ENCODE results near the gene SNRNP35. TPM values are rescaled to one million over a fixed set of nuclear protein-coding genes. Genes with fewer than 3 reads are reported as not detected.
A peak's percentile ranks its signal among the peaks of the same experiment; 100 is the strongest.

SNRNP35 gene
- total and polyA plus RNA-seq, 9 of the 15 experiments (the other 6 are each of a cell fraction or from before 2014, with no cell fraction given): 17.7 to 41.0 (median 25.5) TPM

- TF ChIP-seq, protein P1, sequence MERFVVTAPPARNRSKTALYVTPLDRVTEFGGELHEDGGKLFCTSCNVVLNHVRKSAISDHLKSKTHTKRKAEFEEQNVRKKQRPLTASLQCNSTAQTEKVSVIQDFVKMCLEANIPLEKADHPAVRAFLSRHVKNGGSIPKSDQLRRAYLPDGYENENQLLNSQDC (CRISPR knock-in tag; IDR thresholded peaks at IDR 0.05): no peak
- TF ChIP-seq, protein P2, sequence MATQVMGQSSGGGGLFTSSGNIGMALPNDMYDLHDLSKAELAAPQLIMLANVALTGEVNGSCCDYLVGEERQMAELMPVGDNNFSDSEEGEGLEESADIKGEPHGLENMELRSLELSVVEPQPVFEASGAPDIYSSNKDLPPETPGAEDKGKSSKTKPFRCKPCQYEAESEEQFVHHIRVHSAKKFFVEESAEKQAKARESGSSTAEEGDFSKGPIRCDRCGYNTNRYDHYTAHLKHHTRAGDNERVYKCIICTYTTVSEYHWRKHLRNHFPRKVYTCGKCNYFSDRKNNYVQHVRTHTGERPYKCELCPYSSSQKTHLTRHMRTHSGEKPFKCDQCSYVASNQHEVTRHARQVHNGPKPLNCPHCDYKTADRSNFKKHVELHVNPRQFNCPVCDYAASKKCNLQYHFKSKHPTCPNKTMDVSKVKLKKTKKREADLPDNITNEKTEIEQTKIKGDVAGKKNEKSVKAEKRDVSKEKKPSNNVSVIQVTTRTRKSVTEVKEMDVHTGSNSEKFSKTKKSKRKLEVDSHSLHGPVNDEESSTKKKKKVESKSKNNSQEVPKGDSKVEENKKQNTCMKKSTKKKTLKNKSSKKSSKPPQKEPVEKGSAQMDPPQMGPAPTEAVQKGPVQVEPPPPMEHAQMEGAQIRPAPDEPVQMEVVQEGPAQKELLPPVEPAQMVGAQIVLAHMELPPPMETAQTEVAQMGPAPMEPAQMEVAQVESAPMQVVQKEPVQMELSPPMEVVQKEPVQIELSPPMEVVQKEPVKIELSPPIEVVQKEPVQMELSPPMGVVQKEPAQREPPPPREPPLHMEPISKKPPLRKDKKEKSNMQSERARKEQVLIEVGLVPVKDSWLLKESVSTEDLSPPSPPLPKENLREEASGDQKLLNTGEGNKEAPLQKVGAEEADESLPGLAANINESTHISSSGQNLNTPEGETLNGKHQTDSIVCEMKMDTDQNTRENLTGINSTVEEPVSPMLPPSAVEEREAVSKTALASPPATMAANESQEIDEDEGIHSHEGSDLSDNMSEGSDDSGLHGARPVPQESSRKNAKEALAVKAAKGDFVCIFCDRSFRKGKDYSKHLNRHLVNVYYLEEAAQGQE (IDR thresholded peaks at IDR 0.05; ENCODE audit: borderline replicate concordance): no peak
- TF ChIP-seq, protein P2 (CRISPR knock-in tag; IDR thresholded peaks at IDR 0.05; ENCODE audit: low read depth): 0 out of 2 replicates have a peak, but pooled peaks have one; percentile 38
- TF ChIP-seq ZBTB33 (CRISPR knock-in tag; IDR thresholded peaks at IDR 0.05): peak; percentile 88
- TF ChIP-seq CSDE1 (IDR thresholded peaks at IDR 0.05): peak in 1 of 2 experiments; percentile 34; a peak in 1 of 4 replicates
- no peak for TF ChIP-seq ZNF764 (CRISPR knock-in tag; IDR thresholded peaks at IDR 0.05; ENCODE audit: low read depth)
- peak; percentile 66; the same call in 1 of the 2 replicates for TF ChIP-seq THAP12 (CRISPR knock-in tag; IDR thresholded peaks at IDR 0.05)
- TF ChIP-seq MCM2 (IDR thresholded peaks at IDR 0.05; ENCODE audit: low read depth): no peak
- peak in 1 of 2 experiments; percentile 57; a peak in 3 of 4 replicates for TF ChIP-seq FOXK2 (conservative IDR thresholded peaks at IDR 0.05 in 1 of 2, IDR thresholded peaks at IDR 0.05 in 1 of 2; ENCODE audit: low read depth in 2 of 2)
- no peak for TF ChIP-seq TCF3 (CRISPR knock-in tag; IDR thresholded peaks at IDR 0.05)
- TF ChIP-seq ZNF384 (IDR thresholded peaks at IDR 0.05; ENCODE audit: low read depth, low read length): peak; percentile 86
- TF ChIP-seq EP300 (IDR thresholded peaks at IDR 0.05; ENCODE audit: low read length): peak; percentile 100
- peak; percentile 93 for TF ChIP-seq POLR2G (IDR thresholded peaks at IDR 0.05; ENCODE audit: low read depth, low read length)
These were observed at the start of gene SNRNP35 (continued) for GRCh38 chr12:123457980-123458779.

Data from K562 (cell line).